Neutrophil (primary cell): ENCODE data around the gene SCNM1.

Experiments used
- H3K27ac ChIP-seq: fragments of 200-600 bp; sonication (generic); 2 replicates; pipeline ENCODE4 v1.5.1; 2016; ENCODE audit warnings: mild to moderate bottlenecking, moderate library complexity
- H3K27me3 ChIP-seq: fragments of 200-600 bp; sonication (generic); 2 replicates; pipeline ENCODE4 v1.6.0; 2016; ENCODE audit warnings: mild to moderate bottlenecking
- H3K36me3 ChIP-seq: fragments of 200-600 bp; sonication (generic); 2 replicates; pipeline ENCODE4 v1.5.1; 2017
- H3K4me1 ChIP-seq, 2 experiments: fragments of 200-600 bp in 1 of 2; sonication (generic) in 1 of 2; 1 replicate in 1 of 2; 2 replicates in 1 of 2; pipeline versions ENCODE4 v1.5.1 to v1.6.1; 2013 to 2016; ENCODE audit warnings: low read depth in 1 of 2, low read length in 1 of 2, mild to moderate bottlenecking in 1 of 2, moderate library complexity in 1 of 2; ENCODE audit not compliant: control insufficient read depth in 1 of 2, insufficient read depth in 1 of 2
- H3K4me3 ChIP-seq, 2 experiments: fragments of 200-600 bp in 1 of 2; sonication (generic) in 1 of 2; 1 replicate in 1 of 2; 2 replicates in 1 of 2; pipeline ENCODE4 v1.5.1; 2013 to 2016; ENCODE audit warnings: low read depth in 1 of 2, low read length in 1 of 2, mild to moderate bottlenecking in 1 of 2, moderate library complexity in 1 of 2
- H3K9me3 ChIP-seq: fragments of 200-600 bp; sonication (generic); 2 replicates; pipeline ENCODE4 v1.5.1; 2016
- CTCF ChIP-seq: fragments of 200-600 bp; sonication (generic); IDR thresholded peaks from 2 replicates; pipeline ENCODE4 v1.5.1; 2016; ENCODE audit warnings: antibody characterized with exemption

The SCNM1 gene

DNA sequence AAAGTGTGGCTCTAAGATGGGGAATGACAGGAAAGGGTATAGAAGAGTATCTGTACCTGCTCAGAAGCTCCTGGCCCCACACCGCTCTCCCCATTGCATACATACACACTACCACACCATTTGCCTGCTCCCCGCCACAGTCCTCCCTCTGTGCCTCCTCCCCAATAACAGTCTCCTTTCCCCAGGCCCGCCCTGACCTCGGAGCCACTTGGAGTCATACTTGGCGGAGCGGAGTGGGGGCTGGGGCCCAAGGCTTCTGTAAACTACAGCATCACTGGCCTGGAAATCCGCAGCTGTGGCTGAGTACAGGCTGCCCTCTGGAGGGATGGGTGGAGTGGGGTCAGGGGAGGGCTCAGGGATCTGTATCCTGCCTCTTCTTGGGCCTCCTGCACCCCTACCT, 28.2 kb upstream of the SCNM1 start:
- no peak for TF ChIP-seq CTCF

GRCh38 chr1:151142411-151143056, 23.4 kb upstream of the SCNM1 start:
- no peak overlapping the region for H3K27ac ChIP-seq
- H3K27me3 ChIP-seq = peaks cover 48% of the 10 kb centered on the region
- peaks cover 16 to 23% of the 10 kb centered on the region in 2 experiments for H3K4me1 ChIP-seq
- H3K4me3 ChIP-seq = no peak overlapping the region
- H3K36me3 ChIP-seq = no peaks in the 10 kb centered on the region
- no peaks in the 10 kb centered on the region for H3K9me3 ChIP-seq
- no peak for TF ChIP-seq CTCF

More for the DNA sequence above, 28.2 kb upstream of the SCNM1 start:
- Histone ChIP-seq H3K9me3 (no peaks in the 10 kb centered on the region), H3K4me3 (no peak overlapping the region), H3K36me3 (no peaks in the 10 kb centered on the region), H3K27me3 (peaks cover 4% of the 10 kb centered on the region), H3K4me1 (no peaks in the 10 kb centered on the region), H3K27ac (no peak overlapping the region)

DNA sequence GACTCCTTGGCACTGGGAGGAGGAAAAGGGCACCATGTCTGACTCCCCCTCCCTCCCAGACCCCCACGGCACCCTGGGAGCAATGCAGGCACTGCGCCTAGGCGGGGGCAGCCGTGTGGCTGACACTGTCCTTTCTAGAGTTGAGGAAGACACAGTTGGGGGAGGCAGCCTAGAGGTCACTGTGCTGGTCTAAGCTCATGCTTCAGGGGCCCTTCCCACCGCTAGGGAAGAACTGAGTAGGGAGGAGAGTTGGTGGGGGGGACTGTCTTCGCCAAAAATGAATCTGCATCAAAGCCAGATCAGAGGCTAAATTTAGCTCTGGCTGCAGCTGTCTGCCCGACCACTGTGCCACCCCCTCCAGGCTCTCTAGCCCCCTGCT, 22.9 kb upstream of the SCNM1 start:
- Histone ChIP-seq H3K4me1 (peaks cover 16 to 23% of the 10 kb centered on the region in 2 experiments), H3K9me3 (no peaks in the 10 kb centered on the region), H3K36me3 (no peaks in the 10 kb centered on the region), H3K4me3 (no peak overlapping the region), H3K27me3 (peaks cover 53% of the 10 kb centered on the region), H3K27ac (no peak overlapping the region)
- no peak for TF ChIP-seq CTCF

DNA sequence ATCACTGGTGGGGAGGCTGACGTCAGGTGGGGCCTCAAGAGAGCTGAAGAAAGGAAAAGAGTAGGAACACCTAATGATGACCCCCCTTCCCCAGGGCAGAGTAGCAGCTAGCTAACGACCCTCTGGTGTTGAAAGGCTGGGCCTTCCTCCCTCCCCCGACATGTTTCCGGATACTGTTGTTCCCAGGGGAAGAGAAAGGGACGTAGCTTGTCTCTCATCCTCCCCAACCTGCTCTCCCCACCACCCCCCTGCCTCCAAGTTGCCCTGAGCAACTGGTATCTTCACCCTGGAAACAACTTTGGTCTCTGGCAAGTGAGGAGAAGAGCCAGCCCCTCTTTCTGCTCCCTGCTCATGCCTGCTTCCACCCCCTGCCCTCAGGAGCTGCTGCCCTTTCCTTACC, 22.0 kb upstream of the SCNM1 start:
- H3K4me1 ChIP-seq = peaks cover 16 to 23% of the 10 kb centered on the region in 2 experiments
- H3K27ac ChIP-seq = no peak overlapping the region
- TF ChIP-seq CTCF = no peak
- no peak overlapping the region for H3K4me3 ChIP-seq
- H3K36me3 ChIP-seq = no peaks in the 10 kb centered on the region
- H3K27me3 ChIP-seq = peaks cover 58% of the 10 kb centered on the region
- H3K9me3 ChIP-seq = no peaks in the 10 kb centered on the region

- H3K4me1 ChIP-seq = peaks cover 16 to 23% of the 10 kb centered on the region in 2 experiments
Observed at GRCh38 chr1:151144474-151145303, 21.3 kb upstream of the SCNM1 start.

More at GRCh38 chr1:151144474-151145303, 21.3 kb upstream of the SCNM1 start:
- no peaks in the 10 kb centered on the region for H3K36me3 ChIP-seq
- H3K27me3 ChIP-seq = peaks cover 58% of the 10 kb centered on the region
- TF ChIP-seq CTCF = no peak
- no peaks in the 10 kb centered on the region for H3K9me3 ChIP-seq
- no peak overlapping the region for H3K27ac ChIP-seq
- H3K4me3 ChIP-seq = no peak overlapping the region
